HG02759 (cell line): ENCODE results near the gene SAP30L.

Experiments used
- ATAC-seq: cut with Tn5 transposase; IDR thresholded peaks from one replicate; pipeline ENCODE4 v1.9.1; 2021; ENCODE audit warnings: mild to moderate bottlenecking, moderate library complexity; ENCODE audit not compliant: unreplicated experiment

SAP30L gene

DNA sequence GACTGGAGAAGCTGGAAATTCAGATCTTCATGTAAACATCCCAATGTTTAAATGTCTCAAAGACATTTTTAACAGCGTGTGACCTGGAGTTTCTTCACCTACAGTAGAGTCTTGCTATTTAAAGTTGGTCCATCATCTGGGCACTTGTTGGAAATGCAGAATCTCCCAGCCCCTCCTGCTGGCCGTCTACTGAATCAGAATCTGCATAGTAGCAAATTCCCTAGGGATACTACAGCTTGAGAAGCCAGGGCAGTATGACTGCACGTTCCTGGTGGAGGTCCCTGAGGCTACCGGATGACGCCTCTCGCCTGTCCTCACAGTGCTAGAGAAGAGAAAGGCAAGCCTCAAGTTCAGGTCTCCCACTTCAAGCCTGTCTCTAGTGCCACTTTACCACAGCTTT is 15.7 kb downstream of the SAP30L start:
- no peak for ATAC-seq

- ATAC-seq, result no peak
Measured at GRCh38 chr5:154464438-154464837, 18.6 kb downstream of the SAP30L start.

DNA sequence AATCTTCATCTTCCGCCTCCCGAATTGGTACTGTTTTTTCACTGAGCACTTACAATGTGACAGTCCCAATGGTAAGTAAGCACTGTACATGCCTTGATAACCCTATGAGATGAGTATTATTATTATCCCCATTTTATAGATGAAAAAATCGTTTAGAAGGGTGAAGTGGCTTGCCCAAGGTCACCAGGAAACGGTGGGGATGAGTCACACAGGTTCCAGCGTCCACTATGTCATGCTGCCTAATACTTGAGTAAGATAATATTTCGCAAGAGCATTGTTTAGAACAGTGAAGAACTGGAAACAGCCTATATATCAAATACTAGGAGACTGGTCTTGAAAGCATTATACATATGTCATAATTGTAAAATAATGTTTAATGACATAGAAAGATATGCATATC is 19.4 kb downstream of the SAP30L start:
- ATAC-seq, result no peak

- no peak for ATAC-seq
Measured at GRCh38 chr5:154466147-154466546, 20.4 kb downstream of the SAP30L start.

- no peak for ATAC-seq
Measured at GRCh38 chr5:154466671-154467070, 20.9 kb downstream of the SAP30L start.

DNA sequence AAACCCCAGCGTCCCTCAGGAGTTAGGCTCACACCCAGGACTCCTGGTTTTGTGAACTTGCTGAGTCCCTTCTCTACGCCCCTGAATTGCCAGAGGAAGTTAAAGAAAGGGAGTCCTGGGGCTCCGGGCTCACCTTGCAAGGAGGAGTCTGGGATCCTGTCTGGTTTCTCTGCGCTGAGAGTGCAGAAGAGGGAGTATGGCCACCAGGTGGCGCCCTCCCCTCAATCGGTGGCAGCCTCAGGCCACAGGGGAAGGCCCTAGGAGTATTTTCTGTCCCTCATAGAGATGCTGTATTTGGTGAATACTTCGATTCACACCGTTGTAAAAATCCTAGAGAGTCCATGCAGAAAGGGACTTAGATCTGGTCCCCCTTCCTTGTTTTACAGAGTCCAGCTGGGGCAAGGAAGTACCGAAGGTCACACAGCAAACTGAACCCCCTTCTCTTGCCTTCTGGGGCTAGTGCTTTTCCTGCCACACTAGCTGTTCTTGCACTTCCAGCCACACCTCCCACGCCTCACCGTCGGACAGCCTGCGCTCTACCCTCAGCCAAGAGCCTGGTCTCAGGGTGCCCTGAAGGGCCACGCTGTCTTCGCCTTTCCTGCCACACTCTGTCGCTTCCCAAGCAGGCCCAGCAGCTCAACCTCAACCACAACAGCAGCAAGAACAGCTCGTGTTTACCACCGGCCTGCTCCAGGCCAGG is 22.0 kb downstream of the SAP30L start:
- peak; percentile 97 for ATAC-seq

- ATAC-seq, result no peak
Measured at GRCh38 chr5:154470137-154470536, 24.3 kb downstream of the SAP30L start.

DNA sequence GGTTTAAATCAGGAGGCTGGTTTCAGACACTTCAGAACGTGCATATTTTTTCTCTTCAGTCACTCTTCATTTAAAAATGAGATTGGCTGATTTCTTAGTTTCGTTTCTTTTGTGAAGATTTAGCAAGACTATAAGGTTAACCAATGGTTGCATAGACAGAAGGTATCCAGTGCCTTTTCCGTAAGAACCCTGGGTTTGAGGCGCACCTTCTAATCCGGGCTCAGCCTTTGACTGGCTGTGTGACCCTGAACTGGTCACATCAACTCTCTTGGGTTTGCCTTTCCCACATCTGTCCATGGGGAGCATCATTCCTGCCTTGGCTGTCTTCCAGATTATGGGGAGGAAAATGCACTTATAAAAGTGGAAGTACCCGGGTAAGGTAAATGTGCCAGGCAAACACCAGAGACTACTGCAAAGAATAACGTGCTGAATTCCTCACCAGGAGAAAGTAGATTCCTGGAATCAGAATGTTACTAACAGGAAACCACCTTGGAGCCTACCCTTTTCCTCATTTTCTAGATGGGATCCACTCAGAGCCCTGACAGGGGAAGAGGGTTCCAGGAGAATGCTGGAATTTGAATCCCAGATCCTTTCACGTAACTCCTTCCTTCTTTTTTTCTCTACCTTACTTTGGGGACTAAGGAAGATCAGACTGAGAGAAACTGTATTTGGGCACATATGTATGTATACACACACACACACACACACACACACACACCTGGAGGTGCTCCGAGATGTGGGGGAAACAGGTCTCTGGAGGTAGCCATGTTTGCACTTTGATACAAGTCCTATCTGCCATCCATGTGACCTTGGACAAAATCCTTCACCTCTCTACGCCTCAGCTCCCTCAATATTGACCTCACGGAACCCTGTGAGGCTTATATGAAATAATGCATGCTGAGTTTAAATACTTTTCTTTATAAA is 25.4 kb downstream of the SAP30L start:
- ATAC-seq, result no peak

GRCh38 chr5:154472871-154473580 is 27.2 kb downstream of the SAP30L start:
- ATAC-seq, result no peak

- ATAC-seq, result no peak
Measured at GRCh38 chr5:154473581-154474283, 27.9 kb downstream of the SAP30L start.

DNA sequence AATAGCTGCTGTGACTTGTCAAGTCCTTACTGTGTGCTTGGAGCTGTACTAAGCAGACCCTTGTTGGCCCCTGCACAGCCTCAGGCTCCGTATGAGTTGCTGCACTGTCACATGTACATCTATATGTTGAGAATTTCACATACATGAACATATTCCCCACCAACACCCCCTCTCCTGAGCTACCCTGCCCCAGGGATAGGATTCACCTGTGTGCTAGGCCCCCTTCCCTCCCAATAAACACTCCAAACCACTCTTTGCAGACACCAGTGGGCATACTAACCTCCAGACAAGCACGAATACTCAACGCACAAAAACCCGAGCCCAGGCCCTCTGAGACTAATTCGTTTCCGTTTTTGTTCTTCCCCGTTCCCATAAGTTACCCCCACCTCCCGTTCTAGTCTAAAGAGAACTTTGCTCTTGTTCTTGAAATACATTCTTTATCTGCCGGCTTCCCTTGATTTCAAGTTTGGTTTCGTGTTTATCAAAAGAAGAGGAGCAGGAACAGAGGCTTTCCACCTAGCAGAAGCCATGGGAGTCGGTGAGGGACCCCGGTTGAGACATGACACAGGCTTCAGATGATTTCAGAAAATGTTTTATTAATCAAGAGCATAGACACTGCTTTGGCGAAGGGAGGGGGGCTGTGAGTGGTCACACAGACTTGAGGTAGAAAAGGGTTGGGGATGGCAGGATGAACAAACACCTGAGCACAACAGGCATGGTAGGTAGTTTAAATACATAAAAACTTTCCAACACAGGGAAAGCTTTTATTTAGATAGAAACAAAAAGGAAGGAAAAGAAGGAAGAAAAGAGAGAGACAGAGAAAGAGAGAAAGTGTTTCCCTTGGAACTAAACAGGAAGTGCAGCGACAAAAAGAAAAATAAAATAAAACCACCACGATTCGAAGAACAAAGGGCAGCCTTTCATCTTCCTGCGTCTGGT is 28.9 kb downstream of the SAP30L start:
- ATAC-seq, result no peak

- ATAC-seq, result no peak
Measured at GRCh38 chr5:154475591-154476353, 30.0 kb downstream of the SAP30L start.

DNA sequence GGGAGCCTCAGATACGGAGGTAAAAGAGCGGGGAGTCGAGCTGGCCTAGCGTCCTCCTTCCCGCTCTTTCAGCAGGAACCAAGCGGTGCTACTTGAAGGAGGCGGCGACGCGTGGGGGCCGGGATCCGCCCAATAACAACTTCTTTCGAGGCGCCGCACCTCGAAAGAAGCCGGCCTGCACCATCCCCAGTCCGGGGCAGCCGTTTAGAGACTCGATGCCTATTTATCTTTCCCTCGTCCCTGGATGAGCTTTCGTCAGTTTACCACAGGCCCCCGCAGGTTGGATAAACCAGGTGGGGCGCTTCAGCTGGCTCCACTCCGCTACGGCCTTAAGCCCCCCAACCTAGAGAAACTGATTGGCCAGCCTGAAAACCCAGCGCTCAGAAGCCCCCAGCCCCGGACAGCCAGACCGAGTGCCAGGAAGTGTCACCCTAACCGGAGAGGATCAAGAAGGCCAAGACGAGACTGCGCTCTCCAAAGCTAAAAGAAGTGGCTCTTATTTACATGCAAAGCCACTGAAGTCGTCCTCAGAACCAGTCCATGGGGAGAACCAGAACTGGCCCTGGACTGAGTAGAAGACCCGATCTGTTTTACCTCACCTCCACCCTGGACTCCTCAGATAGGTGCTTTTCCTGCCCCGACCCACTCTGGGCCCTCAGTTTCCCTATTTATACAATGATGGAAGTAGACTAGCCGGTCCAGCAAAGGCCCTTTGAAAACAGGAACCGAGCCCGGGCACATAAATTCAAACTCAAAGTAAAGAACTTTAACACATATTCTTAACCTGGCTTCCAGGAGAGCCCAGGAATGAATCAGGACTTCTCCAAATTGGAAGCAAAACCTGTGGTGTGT is 30.8 kb downstream of the SAP30L start:
- ATAC-seq, result no peak

DNA sequence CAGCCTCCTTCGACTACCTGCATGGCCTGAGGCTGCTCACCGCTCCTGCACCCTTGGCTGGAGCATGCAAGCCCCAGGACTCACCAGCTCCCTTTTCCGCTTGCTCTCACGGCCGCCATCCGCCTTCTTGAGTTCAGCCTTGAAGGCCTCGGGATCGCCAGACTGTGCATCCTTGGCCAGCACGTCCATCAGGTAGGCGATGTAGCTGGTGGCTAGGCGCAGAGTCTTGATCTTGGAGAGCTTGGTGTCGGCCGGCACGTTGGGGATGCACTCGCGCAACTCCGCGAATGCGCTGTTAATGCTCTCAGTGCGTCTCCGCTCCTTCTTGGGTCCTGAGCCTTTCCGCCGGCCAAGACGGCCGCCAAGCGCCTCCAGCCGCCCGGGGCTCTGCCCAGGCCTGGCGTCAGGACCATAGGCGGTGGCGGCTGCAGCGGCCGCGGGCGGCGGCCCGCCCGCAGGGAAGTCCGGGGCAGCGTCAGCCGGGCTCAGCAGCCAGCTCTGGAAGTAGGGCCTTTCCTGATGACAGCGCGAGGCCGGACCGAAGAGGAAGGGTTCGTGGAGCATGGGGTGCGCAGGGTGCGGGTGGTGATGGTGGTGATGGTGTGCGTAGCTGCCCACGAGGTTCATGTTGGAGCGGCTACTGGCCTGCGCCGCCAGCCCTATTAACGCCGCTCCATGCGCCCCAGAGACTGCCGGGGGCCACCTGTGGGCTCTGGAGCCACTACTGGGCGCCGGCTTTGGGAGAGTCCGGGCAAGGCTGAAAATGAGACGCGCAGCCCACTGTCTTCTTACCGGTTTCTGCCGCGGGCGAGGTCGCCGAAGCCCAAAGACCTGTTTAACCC is 31.8 kb downstream of the SAP30L start:
- no peak for ATAC-seq

DNA sequence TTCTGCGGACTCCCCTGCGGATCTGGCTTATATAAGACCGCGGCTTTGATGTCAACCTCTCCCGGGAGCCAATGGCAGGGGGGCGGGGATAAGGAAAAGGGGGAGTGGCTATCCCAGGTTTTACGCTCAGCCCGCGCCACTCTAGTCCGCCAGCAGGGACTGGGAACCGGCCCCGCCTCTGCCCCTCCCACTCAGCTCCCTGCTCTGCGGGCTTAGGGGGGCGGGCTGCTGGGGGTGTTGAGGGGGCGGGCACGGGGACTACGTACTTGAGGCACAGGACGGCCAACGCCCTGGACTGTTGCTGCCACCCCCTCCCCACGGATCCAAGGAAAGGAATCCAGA is 32.4 kb downstream of the SAP30L start, which contains the start of gene HAND1:
Gene HAND1 (minus strand): TSS at position 4 of the 342 bp plus-strand sequence. CDS start 219 bp downstream, outside the sequence.
- ATAC-seq, result no peak

DNA sequence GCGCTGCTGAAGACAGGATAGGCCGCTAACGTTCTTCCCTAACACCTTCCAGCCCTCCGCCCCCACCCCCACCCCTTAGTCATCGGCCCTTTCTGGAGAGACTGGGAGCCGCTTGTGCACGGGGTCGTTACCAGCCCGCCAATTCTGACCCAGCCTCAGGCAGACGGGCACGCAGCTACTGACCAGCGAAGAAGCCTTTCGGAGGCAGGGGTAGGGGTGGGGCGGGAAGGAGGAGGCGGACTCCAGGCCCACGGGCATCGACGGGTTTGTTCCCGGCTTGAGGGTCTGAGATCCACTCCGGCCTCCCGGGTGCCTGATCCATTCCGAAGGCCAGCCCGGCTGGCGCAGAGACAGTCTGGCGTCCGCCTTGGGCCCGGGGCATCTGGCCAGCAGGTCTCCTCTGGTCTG is 33.0 kb downstream of the SAP30L start:
- no peak for ATAC-seq
